Activated CD4-positive, alpha-beta T cell treated with anti-CD3 and anti-CD28 coated beads, Interleukin-2, amount 10 ng/mL, durations not matched to agents 7 days and 5 days (primary cell): ENCODE measurements around the gene LCN12. TPM values are rescaled to one million over a fixed set of nuclear protein-coding genes. Genes with fewer than 3 reads are reported as not detected.

Source experiments
- CTCF ChIA-PET: fragments of 350-600 bp; sonication (Branson Sonifier 250); formaldehyde crosslinking; loops from one replicate; lab custom pipeline; 2021; ENCODE audit warnings: antibody characterized with exemption; lab: Charles Lee
- POLR2A ChIA-PET: fragments of 350-600 bp; sonication (Branson Sonifier 250); formaldehyde crosslinking; loops from one replicate; lab custom pipeline; 2021; ENCODE audit warnings: antibody characterized with exemption; lab: Charles Lee
- DNase-seq: peaks from one replicate; pipeline ENCODE4 v3.0.0-alpha.2; 2020
- H3K27ac Mint-ChIP-seq: one replicate; pipeline ENCODE4 v1.8.0; 2021; ENCODE audit warnings: mild to moderate bottlenecking, moderate library complexity, mixed read lengths
- H3K27me3 Mint-ChIP-seq: one replicate; pipeline ENCODE4 v1.8.0; 2021; ENCODE audit warnings: mixed read lengths
- H3K36me3 Mint-ChIP-seq: one replicate; pipeline ENCODE4 v1.8.0; 2021; ENCODE audit warnings: low read depth, mixed read lengths
- H3K4me1 Mint-ChIP-seq: one replicate; pipeline ENCODE4 v1.8.0; 2021; ENCODE audit warnings: mixed read lengths
- H3K4me3 Mint-ChIP-seq: one replicate; pipeline ENCODE4 v1.8.0; 2021; ENCODE audit warnings: mild to moderate bottlenecking, moderate library complexity, mixed read lengths
- H3K9me3 Mint-ChIP-seq: one replicate; pipeline ENCODE4 v1.8.0; 2021; ENCODE audit warnings: mixed read lengths
- total RNA-seq, 2 experiments: library from RNA; stranded (reverse); gene quantifications; one replicate each; pipeline ENCODE4 v1.2.3, GENCODE V29; 2021

The LCN12 gene
- total RNA-seq, 2 experiments from 2014 or later: 3.1 to 3.5 TPM

GRCh38 chr9:136920069-136920468, 32.0 kb upstream of the LCN12 start:
- no peaks in the 10 kb centered on the region for H3K9me3 Mint-ChIP-seq
- POLR2A ChIA-PET: interaction anchor here (0.7 to 0.9 kb wide), 2 partner anchors 120 to 826 kb away, joined by 3 to 4 read pairs; no protein-coding TSS in a partner anchor
- H3K27me3 Mint-ChIP-seq: no peaks in the 10 kb centered on the region
- CTCF ChIA-PET: interaction anchor here (0.6 to 2.1 kb wide), 5 partner anchors 10 to 145 kb away, joined by 3 to 6 read pairs (median 3); no protein-coding TSS in a partner anchor
- peaks cover 46% of the 10 kb centered on the region for H3K36me3 Mint-ChIP-seq
- H3K4me1 Mint-ChIP-seq: peaks cover 8% of the 10 kb centered on the region
- no peak for DNase-seq
- H3K27ac Mint-ChIP-seq: peak overlapping the region; percentile 25
- no peak overlapping the region for H3K4me3 Mint-ChIP-seq

DNA sequence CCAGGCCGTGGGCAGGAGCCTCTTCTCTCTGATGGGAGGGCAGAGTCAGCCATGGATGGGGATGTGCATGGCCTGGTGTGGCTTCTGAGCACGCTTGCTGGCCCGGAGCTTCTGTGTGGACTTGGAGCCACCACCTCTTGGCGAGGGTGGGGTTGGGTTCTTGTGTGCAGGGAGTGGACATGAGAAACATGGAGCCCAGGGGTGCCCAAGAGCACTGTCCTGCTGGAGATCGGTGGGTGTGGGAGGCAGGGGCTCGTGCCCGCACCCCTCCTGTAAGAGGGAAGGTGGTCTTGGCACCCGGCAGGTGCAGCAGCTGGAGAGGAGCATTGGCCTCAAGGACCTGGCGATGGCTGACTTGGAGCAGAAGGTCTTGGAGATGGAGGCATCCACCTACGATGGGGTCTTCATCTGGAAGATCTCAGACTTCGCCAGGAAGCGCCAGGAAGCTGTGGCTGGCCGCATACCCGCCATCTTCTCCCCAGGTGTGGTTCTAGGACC, 31.3 kb upstream of the LCN12 start:
- Mint-ChIP-seq H3K27me3 (no peaks in the 10 kb centered on the region), H3K27ac (no peak overlapping the region), H3K9me3 (no peaks in the 10 kb centered on the region), H3K36me3 (peaks cover 42% of the 10 kb centered on the region), H3K4me3 (no peak overlapping the region), H3K4me1 (peaks cover 8% of the 10 kb centered on the region)
- POLR2A ChIA-PET: no interaction called here
- CTCF ChIA-PET: interaction anchor here (0.5 to 1.4 kb wide), 3 partner anchors 10 to 36 kb away, joined by 3 to 5 read pairs (median 4); no protein-coding TSS in a partner anchor
- no peak for DNase-seq

DNA sequence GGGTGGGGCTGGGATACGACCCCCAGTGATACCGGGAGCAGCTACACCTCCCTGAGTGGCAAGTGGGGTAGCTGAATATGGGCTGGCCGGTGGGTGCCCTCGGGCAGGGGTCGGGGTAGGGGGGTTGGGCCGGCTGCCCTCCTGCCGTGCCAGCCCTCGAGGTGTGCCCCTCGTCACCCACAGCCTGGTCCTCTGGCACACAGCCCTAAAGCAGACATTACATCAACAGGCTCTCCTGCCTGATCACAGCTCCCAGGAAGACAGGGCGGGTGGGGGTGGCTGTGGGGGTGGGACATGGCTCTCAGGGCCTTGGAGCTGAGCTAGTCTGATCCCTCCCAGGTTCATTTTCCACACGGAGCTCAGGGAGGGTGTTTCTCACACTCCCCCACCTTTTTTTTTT, 30.8 kb upstream of the LCN12 start:
- H3K9me3 Mint-ChIP-seq: no peaks in the 10 kb centered on the region
- H3K4me1 Mint-ChIP-seq: peaks cover 8% of the 10 kb centered on the region
- H3K36me3 Mint-ChIP-seq: peaks cover 37% of the 10 kb centered on the region
- ChIA-PET CTCF (interaction anchor here (0.5 kb wide), 1 partner anchor 18 kb away, joined by 4 read pairs; no protein-coding TSS in a partner anchor), POLR2A (no interaction called here)
- H3K4me3 Mint-ChIP-seq: no peak overlapping the region
- H3K27me3 Mint-ChIP-seq: no peaks in the 10 kb centered on the region
- no peak overlapping the region for H3K27ac Mint-ChIP-seq
- DNase-seq: no peak

DNA sequence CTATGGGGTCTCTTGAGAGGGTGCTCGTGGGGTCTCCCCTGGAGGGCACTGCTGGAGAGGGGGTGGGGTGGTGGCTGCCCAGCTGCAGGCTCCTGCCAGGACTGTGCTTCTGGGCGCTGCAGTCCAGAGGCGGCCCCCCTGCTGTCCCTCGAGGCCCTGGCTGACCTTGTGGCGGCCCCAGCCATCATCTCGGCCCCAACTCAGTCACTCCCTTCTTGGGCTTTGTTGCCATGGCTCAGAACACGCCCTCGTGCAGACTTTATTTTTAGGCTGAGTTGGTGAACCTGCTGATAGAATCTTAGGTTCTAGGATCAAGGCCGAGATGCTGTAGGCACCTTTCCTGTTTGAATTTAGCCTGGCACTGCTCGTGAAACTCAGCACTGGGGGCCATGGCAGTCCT, 30.4 kb upstream of the LCN12 start:
- CTCF ChIA-PET: interaction anchor here (0.5 kb wide), 1 partner anchor 17 kb away, joined by 4 read pairs; no protein-coding TSS in a partner anchor
- no peaks in the 10 kb centered on the region for H3K9me3 Mint-ChIP-seq

DNA sequence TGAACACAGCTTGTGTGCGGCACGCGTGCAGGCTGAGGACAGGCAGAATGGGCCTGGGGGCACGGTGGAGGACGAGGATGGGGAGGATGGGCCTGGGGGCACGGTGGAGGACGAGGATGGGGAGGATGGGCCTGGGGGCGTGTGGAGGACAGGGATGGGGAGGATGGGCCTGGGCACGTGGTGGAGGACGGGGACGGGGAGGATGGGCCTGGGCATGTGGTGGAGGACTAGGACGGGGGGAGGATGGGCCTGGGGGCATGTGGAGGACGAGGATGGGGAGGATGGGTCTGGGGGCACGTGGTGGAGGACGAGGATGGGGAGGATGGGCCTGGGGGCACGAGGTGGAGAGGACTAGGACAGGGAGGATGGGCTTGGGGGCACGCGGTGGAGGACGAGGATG, 29.5 kb upstream of the LCN12 start:
- H3K4me3 Mint-ChIP-seq: no peak overlapping the region
- ChIA-PET CTCF (no interaction called here), POLR2A (no interaction called here)
- DNase-seq: no peak
- H3K36me3 Mint-ChIP-seq: peaks cover 34% of the 10 kb centered on the region
- no peaks in the 10 kb centered on the region for H3K9me3 Mint-ChIP-seq
- no peak overlapping the region for H3K27ac Mint-ChIP-seq
- peaks cover 5% of the 10 kb centered on the region for H3K4me1 Mint-ChIP-seq
- no peaks in the 10 kb centered on the region for H3K27me3 Mint-ChIP-seq

More for the DNA sequence above, 30.4 kb upstream of the LCN12 start:
- Mint-ChIP-seq H3K4me3 (no peak overlapping the region), H3K27me3 (no peaks in the 10 kb centered on the region), H3K36me3 (peaks cover 37% of the 10 kb centered on the region), H3K4me1 (peaks cover 8% of the 10 kb centered on the region), H3K27ac (no peak overlapping the region)
- DNase-seq: no peak
- POLR2A ChIA-PET: no interaction called here

DNA sequence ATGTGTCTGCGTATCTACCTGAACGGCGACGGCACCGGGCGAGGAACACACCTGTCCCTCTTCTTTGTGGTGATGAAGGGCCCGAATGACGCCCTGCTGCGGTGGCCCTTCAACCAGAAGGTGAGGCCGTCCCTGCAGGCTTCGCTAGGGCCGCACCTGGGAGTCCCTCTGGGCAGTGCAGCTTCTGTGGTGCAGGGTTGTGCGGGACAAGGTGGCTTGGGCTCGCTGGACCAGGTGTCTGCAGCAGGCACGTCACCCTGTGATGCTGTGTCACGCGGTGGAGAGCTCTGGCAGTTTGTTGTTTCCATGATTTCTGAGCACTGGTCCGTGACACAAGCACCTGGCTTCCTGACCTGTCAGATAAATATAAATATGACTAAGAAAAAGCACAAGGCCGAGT, 28.2 kb upstream of the LCN12 start:
- H3K36me3 Mint-ChIP-seq: peaks cover 35% of the 10 kb centered on the region
- POLR2A ChIA-PET: no interaction called here

DNA sequence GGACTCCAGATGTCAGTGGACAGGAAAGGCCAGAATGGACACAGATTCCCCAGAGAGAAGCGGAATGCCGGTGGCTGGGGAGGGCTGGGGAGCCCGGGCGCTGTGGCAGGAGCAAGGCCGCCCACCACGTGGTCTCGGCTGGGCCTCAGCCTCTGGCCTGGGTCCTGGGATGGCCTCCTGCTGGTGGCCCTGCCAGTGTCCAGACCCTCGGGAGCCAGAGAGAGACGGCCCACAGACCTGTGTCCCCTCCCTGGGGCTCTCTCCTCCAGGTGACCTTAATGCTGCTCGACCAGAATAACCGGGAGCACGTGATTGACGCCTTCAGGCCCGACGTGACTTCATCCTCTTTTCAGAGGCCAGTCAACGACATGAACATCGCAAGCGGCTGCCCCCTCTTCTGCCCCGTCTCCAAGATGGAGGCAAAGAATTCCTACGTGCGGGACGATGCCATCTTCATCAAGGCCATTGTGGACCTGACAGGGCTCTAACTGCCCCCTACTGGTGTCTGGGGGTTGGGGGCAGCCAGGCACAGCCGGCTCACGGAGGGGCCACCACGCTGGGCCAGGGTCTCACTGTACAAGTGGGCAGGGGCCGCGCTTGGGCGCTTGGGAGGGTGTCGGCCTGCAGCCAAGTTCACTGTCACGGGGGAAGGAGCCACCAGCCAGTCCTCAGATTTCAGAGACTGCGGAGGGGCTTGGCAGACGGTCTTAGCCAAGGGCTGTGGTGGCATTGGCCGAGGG, 26.5 kb upstream of the LCN12 start:
- Mint-ChIP-seq H3K36me3 (peaks cover 32% of the 10 kb centered on the region), H3K4me1 (peaks cover 5% of the 10 kb centered on the region), H3K9me3 (no peaks in the 10 kb centered on the region), H3K27ac (no peak overlapping the region), H3K27me3 (no peaks in the 10 kb centered on the region), H3K4me3 (no peak overlapping the region)
- ChIA-PET CTCF (interaction anchor here (1.2 to 1.7 kb wide), 3 partner anchors 17 to 110 kb away, joined by 3 to 5 read pairs (median 3); partner anchors contain the start of gene FBXW5), POLR2A (no interaction called here)
- DNase-seq: no peak

More for the DNA sequence above, 28.2 kb upstream of the LCN12 start:
- no peaks in the 10 kb centered on the region for H3K27me3 Mint-ChIP-seq
- CTCF ChIA-PET: interaction anchor here (0.7 to 1.1 kb wide), 2 partner anchors 16 to 20 kb away, joined by 3 read pairs; no protein-coding TSS in a partner anchor
- peaks cover 5% of the 10 kb centered on the region for H3K4me1 Mint-ChIP-seq
- H3K27ac Mint-ChIP-seq: peak overlapping the region; percentile 36
- H3K4me3 Mint-ChIP-seq: no peak overlapping the region
- no peaks in the 10 kb centered on the region for H3K9me3 Mint-ChIP-seq
- no peak for DNase-seq

GRCh38 chr9:136926154-136926704, 25.8 kb upstream of the LCN12 start:
- no peaks in the 10 kb centered on the region for H3K27me3 Mint-ChIP-seq
- H3K36me3 Mint-ChIP-seq: peaks cover 28% of the 10 kb centered on the region
- no peak overlapping the region for H3K4me3 Mint-ChIP-seq
- no peak for DNase-seq
- POLR2A ChIA-PET: no interaction called here
- H3K4me1 Mint-ChIP-seq: peaks cover 5% of the 10 kb centered on the region
- H3K9me3 Mint-ChIP-seq: no peaks in the 10 kb centered on the region
- CTCF ChIA-PET: interaction anchor here (0.8 to 1.7 kb wide), 3 partner anchors 16 to 109 kb away, joined by 3 to 5 read pairs (median 3); partner anchors contain the start of gene FBXW5
- H3K27ac Mint-ChIP-seq: no peak overlapping the region

GRCh38 chr9:136926749-136927148, 25.3 kb upstream of the LCN12 start:
- Mint-ChIP-seq H3K4me3 (no peak overlapping the region), H3K27me3 (no peaks in the 10 kb centered on the region), H3K4me1 (peaks cover 6% of the 10 kb centered on the region), H3K9me3 (no peaks in the 10 kb centered on the region), H3K27ac (peak overlapping the region; percentile 64), H3K36me3 (peaks cover 31% of the 10 kb centered on the region)
- DNase-seq: no peak
- CTCF ChIA-PET: interaction anchor here (0.8 to 1.7 kb wide), 3 partner anchors 16 to 109 kb away, joined by 3 to 5 read pairs (median 3); partner anchors contain the start of gene FBXW5
- POLR2A ChIA-PET: no interaction called here

GRCh38 chr9:136927343-136928271, 24.5 kb upstream of the LCN12 start:
- no peak for DNase-seq
- Mint-ChIP-seq H3K4me1 (peaks cover 10% of the 10 kb centered on the region), H3K27ac (no peak overlapping the region), H3K36me3 (peaks cover 35% of the 10 kb centered on the region), H3K9me3 (no peaks in the 10 kb centered on the region), H3K4me3 (no peak overlapping the region), H3K27me3 (no peaks in the 10 kb centered on the region)
- ChIA-PET CTCF (interaction anchor here (0.7 to 1.7 kb wide), 2 partner anchors 15 to 65 kb away, joined by 3 to 5 read pairs; no protein-coding TSS in a partner anchor), POLR2A (no interaction called here)

- Mint-ChIP-seq H3K27ac (no peak overlapping the region), H3K4me3 (no peak overlapping the region), H3K27me3 (no peaks in the 10 kb centered on the region), H3K4me1 (peaks cover 4% of the 10 kb centered on the region), H3K9me3 (no peaks in the 10 kb centered on the region), H3K36me3 (peaks cover 36% of the 10 kb centered on the region)
- ChIA-PET POLR2A (no interaction called here), CTCF (interaction anchor here (0.6 to 0.7 kb wide), 2 partner anchors 66 to 308 kb away, joined by 3 to 4 read pairs; no protein-coding TSS in a partner anchor)
- DNase-seq: no peak
These were observed 23.5 kb upstream of the LCN12 start for GRCh38 chr9:136928591-136928990.

- CTCF ChIA-PET: interaction anchor here (0.6 to 1.0 kb wide), 2 partner anchors 8 to 105 kb away, joined by 3 read pairs; no protein-coding TSS in a partner anchor
These were observed 22.1 kb upstream of the LCN12 start for GRCh38 chr9:136930014-136930413.

More at GRCh38 chr9:136930014-136930413, 22.1 kb upstream of the LCN12 start:
- Mint-ChIP-seq H3K27ac (no peak overlapping the region), H3K36me3 (peaks cover 33% of the 10 kb centered on the region), H3K27me3 (no peaks in the 10 kb centered on the region), H3K4me3 (no peak overlapping the region), H3K9me3 (no peaks in the 10 kb centered on the region), H3K4me1 (peaks cover 8% of the 10 kb centered on the region)
- no peak for DNase-seq
- POLR2A ChIA-PET: no interaction called here
